Liver (tissue), 9 donors: Measurements from ENCODE around the gene TMEM108. TPM values are rescaled to one million over a fixed set of nuclear protein-coding genes. Genes with fewer than 3 reads are reported as not detected.
A peak's percentile ranks its signal among the peaks of the same experiment; 100 is the strongest.

Experiments
- DNase-seq: peaks from one replicate; pipeline ENCODE4 v3.0.0-alpha.2; 2017; ENCODE audit warnings: low spot score
- H3K27ac ChIP-seq, 2 donors: one replicate each; pipeline ENCODE4 v1.7.0; 2013; ENCODE audit warnings: inconsistent platforms in 2 of 2, low read length in 2 of 2, control low read depth in 1 of 2, low read depth in 1 of 2, mild to moderate bottlenecking in 1 of 2
- H3K27me3 ChIP-seq, 4 donors: one replicate each; pipeline versions ENCODE4 v1.6.1 to v1.7.0; 2013; ENCODE audit warnings: low read length in 3 of 4, inconsistent platforms in 1 of 4, mild to moderate bottlenecking in 1 of 4, moderate library complexity in 1 of 4; ENCODE audit not compliant: control insufficient read depth in 4 of 4, insufficient read depth in 4 of 4
- H3K36me3 ChIP-seq, 4 donors: one replicate each; pipeline versions ENCODE4 v1.6.1 to v1.7.0; 2013; ENCODE audit warnings: low read length in 3 of 4, mild to moderate bottlenecking in 3 of 4, low read depth in 1 of 4, moderate library complexity in 1 of 4; ENCODE audit not compliant: control insufficient read depth in 4 of 4, insufficient read depth in 3 of 4
- H3K4me1 ChIP-seq, 4 donors: one replicate each; pipeline versions ENCODE4 v1.6.1 to v1.7.0; 2013; ENCODE audit warnings: low read length in 3 of 4, mild to moderate bottlenecking in 3 of 4, moderate library complexity in 1 of 4; ENCODE audit not compliant: control insufficient read depth in 4 of 4, insufficient read depth in 4 of 4
- H3K4me3 ChIP-seq, 3 donors: one replicate each; pipeline versions ENCODE4 v1.6.1 to v1.7.0; 2013; ENCODE audit warnings: low read length in 3 of 3, control low read depth in 1 of 3, low read depth in 1 of 3, mild to moderate bottlenecking in 1 of 3
- H3K9ac ChIP-seq, 2 donors: one replicate each; pipeline ENCODE4 v1.7.0; 2013; ENCODE audit warnings: low read length in 2 of 2, mild to moderate bottlenecking in 2 of 2, moderate library complexity in 2 of 2, control low read depth in 1 of 2, low read depth in 1 of 2
- H3K9me3 ChIP-seq, 4 donors: one replicate each; pipeline versions ENCODE4 v1.6.1 to v1.7.0; 2013; ENCODE audit warnings: low read length in 3 of 4; ENCODE audit not compliant: control insufficient read depth in 4 of 4
- EGR1 ChIP-seq, 2 donors: IDR thresholded peaks; 2 replicates each; pipeline ENCODE4 v1.6.1; 2016 to 2018; ENCODE audit warnings: antibody characterized with exemption in 2 of 2, low read depth in 2 of 2
- FOXA1 ChIP-seq: IDR thresholded peaks from 2 replicates; pipeline ENCODE4 v1.6.1; 2016; ENCODE audit warnings: antibody characterized with exemption
- FOXA2 ChIP-seq: IDR thresholded peaks from 2 replicates; pipeline ENCODE4 v1.6.1; 2016; ENCODE audit warnings: antibody characterized with exemption
- GABPA ChIP-seq, 2 donors: IDR thresholded peaks in 1 of 2; conservative IDR thresholded peaks in 1 of 2; 2 replicates each; pipeline ENCODE4 v1.6.1; 2016; ENCODE audit warnings: antibody characterized with exemption in 2 of 2, mild to moderate bottlenecking in 1 of 2, moderate library complexity in 1 of 2
- HNF4A ChIP-seq, 2 donors: conservative IDR thresholded peaks; 2 replicates each; pipeline ENCODE4 v1.6.1; 2016; ENCODE audit warnings: antibody characterized with exemption in 2 of 2, mild to moderate bottlenecking in 2 of 2
- HNF4G ChIP-seq: IDR thresholded peaks from 2 replicates; pipeline ENCODE4 v1.6.1; 2016; ENCODE audit warnings: antibody characterized with exemption
- JUND ChIP-seq, 2 donors: IDR thresholded peaks; 2 replicates each; pipeline ENCODE4 v1.6.1; 2016; ENCODE audit warnings: antibody characterized with exemption in 2 of 2
- MAX ChIP-seq: IDR thresholded peaks from 2 replicates; pipeline ENCODE4 v1.6.1; 2016; ENCODE audit warnings: antibody characterized with exemption
- RAD21 ChIP-seq, 2 donors: IDR thresholded peaks; 2 replicates each; pipeline ENCODE4 v1.6.1; 2016; ENCODE audit warnings: antibody characterized with exemption in 2 of 2, mild to moderate bottlenecking in 2 of 2
- REST ChIP-seq: IDR thresholded peaks from 2 replicates; pipeline ENCODE4 v1.6.1; 2016; ENCODE audit warnings: antibody characterized with exemption, mild to moderate bottlenecking
- RXRA ChIP-seq, 2 donors: IDR thresholded peaks; 2 replicates each; pipeline ENCODE4 v1.6.1; 2017 to 2018; ENCODE audit warnings: antibody characterized with exemption in 2 of 2, mild to moderate bottlenecking in 1 of 2
- SP1 ChIP-seq: IDR thresholded peaks from 2 replicates; pipeline ENCODE4 v1.6.1; 2018; ENCODE audit warnings: antibody characterized with exemption, mild to moderate bottlenecking
- TAF1 ChIP-seq: conservative IDR thresholded peaks from 2 replicates; pipeline ENCODE4 v1.6.1; 2016; ENCODE audit warnings: antibody characterized with exemption, mild to moderate bottlenecking
- YY1 ChIP-seq: IDR thresholded peaks from 2 replicates; pipeline ENCODE4 v1.6.1; 2016; ENCODE audit warnings: antibody characterized with exemption, mild to moderate bottlenecking
- ZBTB33 ChIP-seq: IDR thresholded peaks from 2 replicates; pipeline ENCODE4 v1.6.1; 2016; ENCODE audit warnings: antibody characterized with exemption
- WGBS: extraction: QIAGEN DNeasy Blood & Tissue Kit; methylation state at CpG from one replicate; pipeline ENCODE4 v1.1.7; 2013; 5-methylcytosine and 5-hydroxymethylcytosine counted together
- polyA plus RNA-seq, 2 donors: library from polyadenylated mRNA; stranded (reverse) in 1 of 2; unstranded in 1 of 2; fragments of 200-250 nt in 1 of 2; fragments of >200 nt in 1 of 2; fragmentation: Nextera tagmentation in 1 of 2; extraction: Ambion mirVana in 1 of 2; gene quantifications; one replicate each; pipeline versions ENCODE4 v1.2.1 to v1.2.3, GENCODE V29; 2013 to 2015
- total RNA-seq, 2 donors: library from RNA; depleted of rRNA; stranded (reverse); fragments of >200 nt; gene quantifications; one replicate each; pipeline ENCODE4 v1.2.3, GENCODE V29; 2014
- donor health status: healthy.
- donor health status: healthy.
- donor health status: healthy.
- donor health status: healthy.
- donor health status: healthy.

The TMEM108 gene
- total and polyA plus RNA-seq, 4 donors: 0.05 to 0.10 TPM; not detected in 2

- DNase-seq: no peak
- H3K36me3 ChIP-seq: no peaks in the 10 kb centered on the region
- H3K27me3 ChIP-seq: no peaks in the 10 kb centered on the region
- peaks cover 0 to 3% (median 0%) of the 10 kb centered on the region in 4 donors for H3K9me3 ChIP-seq
- no peak overlapping the region for H3K4me3 ChIP-seq
- H3K9ac ChIP-seq: no peak overlapping the region
- no peaks in the 10 kb centered on the region for H3K4me1 ChIP-seq
- H3K27ac ChIP-seq: no peak overlapping the region
- 81% methylated on average over 2 of the region's 2 CpGs for WGBS
- TF ChIP-seq ZBTB33 (no peak), RXRA (IDR thresholded peaks at IDR 0.05) (no peak), HNF4A (conservative IDR thresholded peaks at IDR 0.05) (no peak), SP1 (no peak), TAF1 (no peak), EGR1 (IDR thresholded peaks at IDR 0.05; ENCODE audit: low read depth in 2 of 2) (no peak), HNF4G (no peak), RAD21 (IDR thresholded peaks at IDR 0.05) (no peak), JUND (IDR thresholded peaks at IDR 0.05) (no peak)
Measured at GRCh38 chr3:133171831-133172230, 133.6 kb downstream of the TMEM108 start.

- H3K9ac ChIP-seq: no peak overlapping the region
- WGBS: 36% methylated on average over 2 of the region's 2 CpGs
- no peaks in the 10 kb centered on the region for H3K36me3 ChIP-seq
- H3K4me3 ChIP-seq: no peak overlapping the region
- TF ChIP-seq MAX: peak; percentile 27
- peak in 1 of 2 donors; percentile 50 for TF ChIP-seq JUND (IDR thresholded peaks at IDR 0.05)
- TF ChIP-seq RXRA (IDR thresholded peaks at IDR 0.05): peak; percentile 17 to 49
- peak; percentile 60 for TF ChIP-seq SP1
- TF ChIP-seq ZBTB33: peak; percentile 33
- no peak for TF ChIP-seq TAF1
- TF ChIP-seq HNF4A (conservative IDR thresholded peaks at IDR 0.05): peak; percentile 94 to 97
- TF ChIP-seq GABPA (IDR thresholded peaks at IDR 0.05 in 1 of 2, conservative IDR thresholded peaks at IDR 0.05 in 1 of 2): no peak
- peak; percentile 72 for TF ChIP-seq YY1
- no peak for TF ChIP-seq REST
- TF ChIP-seq FOXA1: no peak
- peak; percentile 59 for TF ChIP-seq HNF4G
- peak; percentile 6 for TF ChIP-seq FOXA2
- H3K27ac ChIP-seq: peak overlapping the region; percentile 22 to 48
- no peak for DNase-seq
- H3K4me1 ChIP-seq: peaks cover 0 to 16% (median 10%) of the 10 kb centered on the region in 4 donors
- H3K27me3 ChIP-seq: no peaks in the 10 kb centered on the region
- H3K9me3 ChIP-seq: no peaks in the 10 kb centered on the region
Measured at GRCh38 chr3:133181392-133182150, 143.4 kb downstream of the TMEM108 start.
